Measurements from ENCODE around the gene PFKFB1.

The PFKFB1 gene

DNA sequence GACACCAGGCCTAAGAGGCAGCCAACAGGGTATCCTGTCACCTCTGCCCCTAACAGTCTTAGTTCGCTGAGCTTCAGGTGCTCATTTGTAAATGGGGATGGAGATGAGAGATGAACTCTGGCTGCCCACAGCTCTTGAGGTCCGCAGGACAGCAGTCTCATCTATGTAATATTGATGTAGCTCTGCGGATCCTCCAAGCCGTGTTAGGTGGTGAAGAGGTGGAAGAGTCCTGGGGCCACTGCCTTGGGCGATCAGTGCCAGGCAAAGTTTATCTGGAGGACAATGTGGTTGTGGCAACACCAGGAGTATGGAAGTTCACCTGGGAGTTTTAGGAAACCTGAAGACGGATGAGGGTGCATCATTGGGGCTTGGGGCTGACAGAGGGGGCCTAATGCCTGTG, 59.9 kb downstream of the PFKFB1 start:
- TF ChIP-seq POLR2AphosphoS5 (IDR thresholded peaks at IDR 0.05; ENCODE audit: low read depth, low read length), result no peak
- TF ChIP-seq TAF1 (IDR thresholded peaks at IDR 0.05; ENCODE audit: borderline replicate concordance, low read depth, low read length), result no peak
- TF ChIP-seq POLR2A (IDR thresholded peaks at IDR 0.05; ENCODE audit: low read depth, low read length), result no peak
- DNase-seq (ENCODE audit: insufficient read length) (no peak), FAIRE-seq (no peak)

DNA sequence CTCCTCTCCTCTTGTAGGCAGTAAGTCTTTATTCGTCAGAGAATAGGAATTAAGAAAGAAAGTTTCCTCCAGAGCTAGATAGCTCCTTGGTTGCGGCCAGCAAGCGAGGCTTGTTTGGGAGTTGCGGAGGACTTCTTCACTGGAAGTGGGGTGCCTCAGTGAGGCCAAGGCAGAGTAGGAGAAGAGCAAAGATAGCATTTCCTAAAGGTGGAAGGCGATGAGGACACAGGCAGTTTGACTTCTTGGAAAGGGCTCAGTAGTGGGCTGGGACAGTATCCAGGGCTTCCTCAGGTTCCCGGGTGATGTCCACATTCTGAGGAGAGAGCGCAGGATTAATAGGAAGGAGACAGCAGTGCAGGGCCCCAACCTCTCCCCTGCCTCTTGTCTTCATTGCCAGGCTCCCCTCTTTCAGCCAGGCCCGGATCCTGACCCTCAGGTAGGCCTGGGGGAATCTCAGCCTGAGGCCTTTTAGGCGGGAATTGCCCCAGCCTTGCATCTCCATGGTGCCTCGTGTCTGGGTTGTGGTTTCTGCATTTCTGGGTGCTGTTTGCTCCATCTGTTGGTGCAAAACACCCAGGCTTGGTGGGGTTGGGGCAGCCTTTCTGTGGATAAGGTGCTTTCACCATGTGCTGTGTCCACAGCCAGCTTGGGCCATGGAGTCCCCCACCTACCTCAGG, 60.7 kb downstream of the PFKFB1 start:
- TF ChIP-seq TAF1 (IDR thresholded peaks at IDR 0.05; ENCODE audit: borderline replicate concordance, low read depth, low read length) (no peak), POLR2AphosphoS5 (IDR thresholded peaks at IDR 0.05; ENCODE audit: low read depth, low read length) (no peak), POLR2A (IDR thresholded peaks at IDR 0.05; ENCODE audit: low read depth, low read length) (no peak)
- DNase-seq (ENCODE audit: insufficient read length) (no peak), FAIRE-seq (no peak)

DNA sequence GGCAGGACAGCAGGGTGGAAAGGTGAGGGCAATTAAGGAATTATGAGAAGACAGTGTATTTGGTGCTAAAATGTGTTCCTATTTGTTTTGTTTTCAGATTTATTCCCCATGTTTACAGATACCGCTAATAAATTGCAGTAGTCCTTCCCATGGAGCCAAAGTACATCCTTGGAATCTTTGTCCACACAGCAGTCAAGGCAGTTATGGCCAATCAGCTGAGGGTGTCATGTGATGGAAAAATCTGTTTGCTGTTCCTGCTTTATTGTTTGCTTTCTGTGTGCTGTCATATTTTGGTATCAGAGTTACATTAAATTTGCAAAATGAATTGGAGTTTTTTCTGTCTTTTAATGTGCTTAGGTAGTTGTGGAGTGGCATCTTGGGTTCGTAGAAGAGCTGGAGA, 62.9 kb downstream of the PFKFB1 start:
- no peak for FAIRE-seq

DNA sequence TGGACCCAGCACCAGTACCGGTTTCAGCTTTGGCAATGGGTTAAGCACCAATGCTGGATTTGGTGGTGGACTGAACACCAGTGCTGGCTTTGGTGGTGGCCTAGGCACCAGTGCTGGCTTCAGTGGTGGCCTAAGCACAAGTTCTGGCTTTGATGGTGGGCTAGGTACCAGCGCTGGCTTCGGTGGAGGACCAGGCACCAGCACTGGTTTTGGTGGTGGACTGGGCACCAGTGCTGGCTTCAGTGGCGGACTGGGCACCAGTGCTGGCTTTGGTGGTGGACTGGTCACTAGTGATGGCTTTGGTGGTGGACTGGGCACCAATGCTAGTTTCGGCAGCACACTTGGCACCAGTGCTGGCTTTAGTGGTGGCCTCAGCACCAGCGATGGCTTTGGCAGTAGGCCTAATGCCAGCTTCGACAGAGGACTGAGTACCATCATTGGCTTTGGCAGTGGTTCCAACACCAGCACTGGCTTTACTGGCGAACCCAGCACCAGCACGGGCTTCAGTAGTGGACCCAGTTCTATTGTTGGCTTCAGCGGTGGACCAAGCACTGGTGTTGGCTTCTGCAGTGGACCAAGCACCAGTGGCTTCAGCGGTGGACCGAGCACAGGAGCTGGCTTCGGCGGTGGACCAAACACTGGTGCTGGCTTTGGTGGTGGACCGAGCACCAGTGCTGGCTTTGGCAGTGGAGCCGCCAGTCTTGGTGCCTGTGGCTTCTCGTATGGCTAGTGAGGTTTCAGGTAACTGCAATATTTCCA, 63.5 kb downstream of the PFKFB1 start:
- DNase-seq (ENCODE audit: insufficient read length) (no peak), FAIRE-seq (no peak)
- no peak for TF ChIP-seq POLR2AphosphoS5 (IDR thresholded peaks at IDR 0.05; ENCODE audit: low read depth, low read length)
- TF ChIP-seq POLR2A (IDR thresholded peaks at IDR 0.05; ENCODE audit: low read depth, low read length), result no peak
- no peak for TF ChIP-seq TAF1 (IDR thresholded peaks at IDR 0.05; ENCODE audit: borderline replicate concordance, low read depth, low read length)

More for the DNA sequence above, 62.9 kb downstream of the PFKFB1 start:
- TF ChIP-seq POLR2A (IDR thresholded peaks at IDR 0.05; ENCODE audit: low read depth, low read length), result no peak
- no peak for TF ChIP-seq POLR2AphosphoS5 (IDR thresholded peaks at IDR 0.05; ENCODE audit: low read depth, low read length)
- TF ChIP-seq TAF1 (IDR thresholded peaks at IDR 0.05; ENCODE audit: borderline replicate concordance, low read depth, low read length), result no peak
- no peak for DNase-seq (ENCODE audit: insufficient read length)

DNA sequence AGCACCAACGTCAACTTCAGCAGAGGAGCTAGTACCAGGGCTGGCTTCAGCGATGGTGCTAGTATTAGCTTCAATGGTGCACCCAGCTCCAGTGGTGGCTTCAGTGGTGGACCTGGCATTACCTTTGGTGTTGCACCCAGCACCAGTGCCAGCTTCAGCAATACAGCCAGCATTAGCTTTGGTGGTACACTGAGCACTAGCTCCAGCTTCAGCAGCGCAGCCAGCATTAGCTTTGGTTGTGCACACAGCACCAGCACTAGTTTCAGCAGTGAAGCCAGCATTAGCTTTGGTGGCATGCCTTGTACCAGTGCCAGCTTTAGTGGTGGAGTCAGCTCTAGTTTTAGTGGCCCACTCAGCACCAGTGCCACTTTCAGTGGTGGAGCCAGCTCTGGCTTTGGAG, 65.1 kb downstream of the PFKFB1 start:
- no peak for FAIRE-seq
- TF ChIP-seq POLR2AphosphoS5 (IDR thresholded peaks at IDR 0.05; ENCODE audit: low read depth, low read length) (no peak), TAF1 (IDR thresholded peaks at IDR 0.05; ENCODE audit: borderline replicate concordance, low read depth, low read length) (no peak), POLR2A (IDR thresholded peaks at IDR 0.05; ENCODE audit: low read depth, low read length) (no peak)
- no peak for DNase-seq (ENCODE audit: insufficient read length)

DNA sequence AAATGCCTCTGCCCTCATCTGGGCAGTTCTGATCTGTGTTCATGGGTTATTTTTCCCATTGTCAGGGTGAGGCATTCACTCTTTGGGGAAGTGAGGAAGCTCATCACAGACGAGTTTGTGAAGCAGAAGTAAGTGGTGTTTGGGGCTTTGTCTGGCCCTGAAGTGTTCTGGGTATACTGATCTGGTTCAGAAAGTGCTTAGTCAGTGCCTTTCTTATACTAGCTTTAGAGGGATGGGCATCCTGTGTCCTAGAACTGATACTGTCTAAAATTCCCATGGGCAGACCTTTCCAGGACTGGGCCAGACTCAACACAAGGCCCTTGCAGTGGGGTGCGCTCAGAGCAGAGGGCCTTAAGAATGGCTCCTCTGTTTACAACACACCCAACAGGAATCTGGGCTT, 67.0 kb downstream of the PFKFB1 start:
- no peak for DNase-seq (ENCODE audit: insufficient read length)
- TF ChIP-seq POLR2A (IDR thresholded peaks at IDR 0.05; ENCODE audit: low read depth, low read length) (no peak), POLR2AphosphoS5 (IDR thresholded peaks at IDR 0.05; ENCODE audit: low read depth, low read length) (no peak), TAF1 (IDR thresholded peaks at IDR 0.05; ENCODE audit: borderline replicate concordance, low read depth, low read length) (no peak)
- no peak for FAIRE-seq

DNA sequence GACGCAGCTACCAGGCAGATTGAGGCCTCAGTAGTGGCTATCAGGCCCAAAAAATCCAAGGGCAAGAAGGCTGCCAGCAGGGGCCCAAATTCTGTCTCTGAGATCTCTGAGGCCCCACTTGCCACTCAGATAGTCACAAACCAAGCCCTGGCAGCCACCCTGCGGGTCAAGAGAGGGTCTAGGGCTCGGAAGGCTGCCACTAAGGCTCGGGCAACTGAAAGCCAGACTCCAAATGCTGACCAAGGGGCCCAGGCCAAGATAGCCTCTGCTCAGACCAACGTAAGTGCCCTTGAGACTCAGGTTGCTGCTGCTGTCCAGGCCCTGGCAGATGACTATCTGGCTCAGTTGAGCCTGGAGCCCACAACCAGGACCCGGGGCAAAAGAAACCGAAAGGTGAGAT, 70.6 kb downstream of the PFKFB1 start:
- FAIRE-seq (no peak), DNase-seq (ENCODE audit: insufficient read length) (no peak)
- TF ChIP-seq POLR2AphosphoS5 (IDR thresholded peaks at IDR 0.05; ENCODE audit: low read depth, low read length) (no peak), POLR2A (IDR thresholded peaks at IDR 0.05; ENCODE audit: low read depth, low read length) (no peak), TAF1 (IDR thresholded peaks at IDR 0.05; ENCODE audit: borderline replicate concordance, low read depth, low read length) (no peak)

DNA sequence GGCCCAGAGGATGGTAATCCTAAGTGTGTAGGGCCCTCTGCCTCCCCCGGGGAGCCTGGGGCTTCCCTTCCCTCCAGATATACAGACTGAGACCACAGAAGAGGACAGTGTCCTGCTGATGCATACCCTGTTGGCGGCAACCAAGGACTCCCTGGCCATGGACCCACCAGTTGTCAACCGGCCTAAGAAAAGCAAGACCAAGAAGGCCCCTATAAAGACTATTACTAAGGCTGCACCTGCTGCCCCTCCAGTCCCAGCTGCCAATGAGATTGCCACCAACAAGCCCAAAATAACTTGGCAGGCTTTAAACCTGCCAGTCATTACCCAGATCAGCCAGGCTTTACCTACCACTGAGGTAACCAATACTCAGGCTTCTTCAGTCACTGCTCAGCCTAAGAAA, 71.4 kb downstream of the PFKFB1 start:
- TF ChIP-seq POLR2AphosphoS5 (IDR thresholded peaks at IDR 0.05; ENCODE audit: low read depth, low read length) (no peak), POLR2A (IDR thresholded peaks at IDR 0.05; ENCODE audit: low read depth, low read length) (no peak), TAF1 (IDR thresholded peaks at IDR 0.05; ENCODE audit: borderline replicate concordance, low read depth, low read length) (no peak)
- FAIRE-seq, result no peak

DNA sequence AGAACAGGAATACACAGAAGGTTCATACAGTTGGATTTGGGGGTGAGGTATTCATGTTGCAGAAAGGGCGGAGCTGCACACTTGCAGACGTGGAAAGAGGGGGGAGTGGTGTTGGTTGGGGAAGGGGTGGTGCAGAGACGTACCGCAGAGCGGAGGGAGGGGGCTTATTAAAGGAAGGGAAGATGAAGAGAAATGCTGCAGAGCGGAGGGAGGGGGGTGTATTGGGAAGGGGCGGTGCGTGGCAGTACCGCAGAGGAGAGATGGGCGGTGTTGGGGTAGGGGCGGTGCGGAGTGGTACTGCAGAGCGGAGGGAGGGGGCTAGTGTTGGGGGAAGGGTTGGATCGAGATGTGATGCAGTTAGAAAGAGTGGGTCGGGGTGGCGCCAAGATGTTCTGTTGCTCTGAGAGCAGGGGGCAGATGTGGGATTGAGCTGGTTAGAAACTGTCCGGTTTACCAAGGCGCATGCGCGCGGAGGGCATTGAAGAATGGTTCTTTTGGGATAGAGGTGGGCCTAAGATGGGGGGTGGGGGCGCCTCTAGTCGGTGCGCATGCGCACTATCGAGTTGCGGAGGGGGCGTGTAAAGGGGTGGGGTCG, 72.5 kb downstream of the PFKFB1 start:
- TF ChIP-seq POLR2AphosphoS5 (IDR thresholded peaks at IDR 0.05; ENCODE audit: low read depth, low read length) (no peak), POLR2A (IDR thresholded peaks at IDR 0.05; ENCODE audit: low read depth, low read length) (no peak), TAF1 (IDR thresholded peaks at IDR 0.05; ENCODE audit: borderline replicate concordance, low read depth, low read length) (no peak)
- DNase-seq (ENCODE audit: insufficient read length) (no peak), FAIRE-seq (no peak)

More for the DNA sequence above, 71.4 kb downstream of the PFKFB1 start:
- no peak for DNase-seq (ENCODE audit: insufficient read length)

DNA sequence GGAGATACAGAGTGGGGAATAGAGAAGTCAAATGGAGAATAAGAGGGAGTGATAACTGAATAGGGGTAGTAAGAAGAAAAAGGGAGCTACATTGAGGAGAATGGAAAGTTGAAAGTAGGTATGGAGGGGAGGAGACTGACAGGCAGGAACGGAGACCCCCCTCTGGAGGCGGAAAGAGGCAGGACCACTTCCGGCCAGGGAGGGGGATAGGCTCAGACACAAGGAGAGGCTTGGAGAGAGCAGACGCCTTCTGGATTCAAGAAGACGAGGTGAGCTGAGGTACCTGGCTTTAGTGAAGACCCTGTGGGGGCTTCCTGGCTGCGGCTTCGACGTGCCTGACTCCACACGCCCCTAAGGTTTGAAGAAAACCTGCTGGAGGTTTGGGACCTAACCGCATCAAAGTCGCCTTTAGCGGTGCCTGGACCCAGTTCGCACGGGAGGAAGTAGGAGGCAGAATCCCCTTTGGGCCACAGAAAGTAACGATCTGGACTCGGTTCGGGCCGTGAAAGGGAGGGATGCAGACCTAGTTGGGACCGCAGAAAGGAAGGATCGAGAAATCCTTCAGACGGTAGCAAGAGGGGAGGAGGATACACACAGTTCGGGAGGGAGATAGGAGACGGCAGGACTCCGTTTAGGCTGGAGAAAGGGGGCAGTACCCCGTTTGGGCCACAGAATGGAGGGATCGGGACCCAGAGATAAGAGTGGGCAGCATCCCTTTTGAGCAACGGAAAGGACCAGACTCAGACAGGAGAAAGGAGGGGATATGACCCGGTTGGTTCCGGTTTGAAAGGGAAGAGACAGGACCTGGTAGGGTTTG, 73.2 kb downstream of the PFKFB1 start, which contains the start of gene TRO:
Gene TRO (plus strand): TSS at position 215 of the 817 bp plus-strand sequence. CDS start 1,423 bp downstream, outside the sequence.
- TF ChIP-seq TAF1 (IDR thresholded peaks at IDR 0.05; ENCODE audit: borderline replicate concordance, low read depth, low read length) (no peak), POLR2AphosphoS5 (IDR thresholded peaks at IDR 0.05; ENCODE audit: low read depth, low read length) (no peak), POLR2A (IDR thresholded peaks at IDR 0.05; ENCODE audit: low read depth, low read length) (no peak)
- no peak for DNase-seq (ENCODE audit: insufficient read length)
- FAIRE-seq, result no peak

DNA sequence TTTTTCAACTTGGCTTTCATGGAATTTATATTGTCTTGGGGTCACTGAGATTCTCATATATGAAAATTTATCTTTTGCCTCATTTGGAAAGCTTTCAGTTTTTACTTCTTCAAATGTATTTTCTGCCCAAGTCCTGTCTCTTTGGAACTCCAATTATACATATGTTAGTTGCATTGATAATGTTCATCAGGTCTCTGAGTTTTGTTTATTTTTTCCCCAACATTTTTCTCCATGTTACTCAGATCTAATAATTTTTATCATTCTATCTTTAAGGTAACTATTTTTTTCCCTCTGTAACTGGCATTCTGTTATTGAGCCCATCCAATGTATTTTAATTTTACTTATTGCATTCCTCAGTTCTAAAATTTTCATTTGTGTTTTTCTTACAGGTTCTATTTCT, 84.0 kb downstream of the PFKFB1 start:
- no peak for FAIRE-seq
- no peak for TF ChIP-seq POLR2A (IDR thresholded peaks at IDR 0.05; ENCODE audit: low read depth, low read length)
- no peak for TF ChIP-seq POLR2AphosphoS5 (IDR thresholded peaks at IDR 0.05; ENCODE audit: low read depth, low read length)
- TF ChIP-seq TAF1 (IDR thresholded peaks at IDR 0.05; ENCODE audit: borderline replicate concordance, low read depth, low read length), result no peak
- no peak for DNase-seq (ENCODE audit: insufficient read length)

Data from GM12892 (cell line).